DMS153 (cell line): ENCODE measurements around the gene KLF1.
"Not testable (repeated sequence)": the region's sequence is repeated elsewhere in the genome, so short reads cannot be mapped to it uniquely, and the experiment has no call there.

Source experiments
- DNase-seq: peaks from one replicate; lab custom pipeline; 2025; lab: John Stamatoyannopoulos, UW

KLF1 gene

DNA sequence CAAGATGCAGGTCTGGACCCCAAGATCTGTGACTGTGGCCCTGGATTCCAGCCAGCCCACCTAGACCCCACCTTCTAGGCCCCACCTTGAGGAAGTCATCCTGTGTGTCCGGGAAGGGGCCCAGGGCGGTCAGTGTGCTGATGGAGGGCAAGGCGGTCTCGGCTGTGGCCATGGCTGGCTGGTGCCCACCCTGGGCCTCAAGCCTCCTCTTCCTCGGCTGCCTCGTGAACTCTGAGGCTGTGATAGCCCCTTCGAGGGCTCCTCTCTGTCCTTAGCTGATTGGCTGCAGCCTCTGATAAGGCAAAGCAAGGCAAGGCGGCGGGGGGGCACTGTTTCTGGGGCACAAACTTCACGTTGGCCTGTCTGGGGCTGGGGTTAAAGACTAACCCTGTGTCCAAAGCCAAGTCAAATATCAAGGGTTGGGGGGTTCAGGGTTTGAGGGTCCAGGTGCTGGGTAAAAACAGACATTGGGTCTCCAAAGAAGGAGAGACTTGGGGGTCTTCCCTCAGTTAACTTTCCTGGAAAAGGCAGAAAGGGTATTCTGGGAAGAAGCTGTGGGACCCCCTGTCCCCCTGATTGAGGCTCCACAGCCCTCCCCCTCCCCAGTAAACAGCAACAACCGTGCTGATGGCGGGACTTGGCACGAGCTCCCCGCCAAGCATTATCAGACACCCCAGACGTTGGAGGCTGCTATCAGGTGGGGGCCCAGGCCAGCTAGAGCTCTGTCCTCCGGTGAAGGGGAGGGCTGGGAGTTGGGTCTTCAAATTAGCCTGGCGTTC lies at the start of gene KLF1:
Gene KLF1, minus strand, starts transcription at position 233 of the 779 bp plus-strand sequence. Its CDS starts 61 bp downstream, at position 172.
- DNase-seq = no peak

DNA sequence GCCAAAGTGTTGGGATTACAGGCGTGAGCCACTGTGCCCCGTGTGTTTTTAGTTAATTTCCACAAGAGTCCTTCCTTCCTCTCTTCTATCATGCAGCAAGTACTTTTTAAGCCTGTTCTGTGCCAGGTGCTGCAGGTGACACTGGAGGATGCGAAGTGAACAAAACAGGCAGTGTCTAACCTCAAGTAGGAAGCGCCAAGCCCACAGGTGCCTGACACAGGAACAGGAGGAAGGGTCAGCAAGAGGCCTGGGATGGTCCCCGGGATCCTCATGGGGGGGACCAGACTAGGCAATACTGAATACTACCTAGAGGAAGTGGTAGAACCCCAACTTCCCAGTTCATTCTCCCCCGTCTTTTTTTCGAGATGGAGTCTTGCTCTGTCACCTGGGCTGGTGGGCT lies 49.6 kb upstream of the KLF1 start:
- peak; percentile 42 for DNase-seq

DNA sequence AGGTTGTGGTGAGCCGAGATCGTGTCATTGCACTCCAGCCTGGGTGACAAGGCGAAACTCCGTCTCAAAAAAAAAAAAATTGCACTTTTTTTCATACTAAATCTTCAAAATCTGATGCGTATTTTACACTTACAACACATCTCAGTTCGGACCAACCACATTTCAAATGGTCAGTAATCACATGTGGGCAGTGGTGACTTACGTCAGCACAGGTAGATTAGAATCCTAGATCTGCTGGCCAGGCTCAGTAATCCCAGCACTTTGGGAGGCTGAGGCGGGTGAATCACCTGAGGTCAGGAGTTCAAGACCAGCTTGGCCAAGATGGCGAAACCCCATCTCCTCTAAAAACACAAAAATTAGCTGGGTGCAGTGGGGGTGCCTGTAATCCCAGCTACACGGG lies 48.1 kb upstream of the KLF1 start:
- DNase-seq = no peak

GRCh38 chr19:12933287-12934072 lies 46.5 kb upstream of the KLF1 start, which contains the start of gene FARSA:
TSS of gene FARSA (minus strand) at chr19:12933711. CDS start at chr19:12933696, 15 bp downstream.
- peak; percentile 78 for DNase-seq

DNA sequence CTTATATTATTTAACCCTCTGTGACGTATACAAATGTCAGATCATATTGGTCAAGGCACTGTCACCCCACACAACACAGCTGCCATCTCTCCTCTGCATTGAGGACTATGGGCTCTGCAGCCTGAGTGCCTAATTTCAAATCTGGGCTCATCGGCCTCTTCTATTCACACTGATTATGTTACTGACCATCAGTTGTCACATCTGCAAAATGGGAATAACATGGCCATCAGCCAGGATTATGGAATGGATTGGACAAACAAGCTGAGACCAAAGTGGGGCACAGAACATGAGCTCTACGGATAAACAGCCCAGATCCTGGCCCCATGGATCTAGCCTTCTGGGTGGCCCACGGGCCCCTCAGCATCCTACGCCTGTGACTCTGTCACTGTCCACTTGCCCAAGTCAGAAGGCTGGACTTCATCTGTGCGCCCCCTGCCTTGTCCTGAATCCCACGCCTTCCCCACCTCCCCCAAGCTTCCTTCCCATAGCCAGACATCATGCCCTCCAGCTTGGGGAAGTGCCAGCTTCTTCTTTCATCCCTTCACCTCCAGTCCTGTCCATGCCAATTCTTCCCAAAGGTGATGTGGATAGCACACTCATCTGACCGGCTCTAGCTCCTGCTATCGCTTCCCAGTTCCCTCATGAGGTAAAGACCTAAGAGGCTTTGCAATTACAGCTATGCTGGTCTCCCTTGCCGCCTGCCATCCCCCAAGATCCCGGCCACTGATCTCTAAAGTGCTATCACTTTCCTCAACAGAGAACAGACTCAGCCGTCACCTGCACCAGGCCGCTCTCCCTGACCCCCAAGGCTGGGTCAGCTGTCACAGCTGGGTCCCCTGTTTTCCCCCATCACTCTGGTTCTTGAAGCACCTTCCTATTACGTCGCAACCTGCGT lies 45.6 kb upstream of the KLF1 start:
- no peak for DNase-seq

- DNase-seq = no peak
These were observed 43.1 kb upstream of the KLF1 start for GRCh38 chr19:12930002-12930645.

DNA sequence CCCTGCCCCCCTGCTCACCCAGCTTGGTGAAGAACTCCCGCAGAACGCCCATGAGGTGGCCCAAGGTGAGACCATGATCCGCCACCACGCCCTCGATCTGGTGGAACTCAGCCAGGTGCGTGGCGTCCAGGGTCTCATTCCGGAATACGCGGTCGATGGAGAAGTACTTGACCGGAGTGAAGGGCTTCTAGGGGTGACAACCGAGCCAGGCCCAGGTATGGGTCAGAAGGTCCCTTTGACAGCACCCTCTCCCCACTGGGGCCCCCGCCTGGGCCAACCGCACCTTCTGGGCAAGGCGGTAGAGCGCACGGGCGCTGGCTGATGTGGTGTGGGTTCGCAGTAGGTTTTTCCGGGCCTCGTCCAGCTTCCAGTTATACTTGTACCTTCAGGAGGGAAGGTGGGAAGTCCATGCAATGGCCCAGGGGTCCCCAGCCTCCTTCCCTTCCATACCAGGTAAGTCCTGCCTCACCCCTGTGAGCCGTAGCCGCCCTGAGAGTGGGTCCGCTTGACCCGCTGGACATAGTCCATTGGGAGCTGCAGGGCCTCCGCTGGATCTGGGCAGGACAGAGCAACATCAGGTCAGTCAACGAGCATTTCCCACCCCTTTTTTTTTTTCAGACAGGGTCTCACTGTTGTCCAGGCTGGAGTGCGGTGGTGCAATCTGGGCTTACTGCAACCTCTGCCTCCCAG lies 37.8 kb upstream of the KLF1 start:
- no peak for DNase-seq

DNA sequence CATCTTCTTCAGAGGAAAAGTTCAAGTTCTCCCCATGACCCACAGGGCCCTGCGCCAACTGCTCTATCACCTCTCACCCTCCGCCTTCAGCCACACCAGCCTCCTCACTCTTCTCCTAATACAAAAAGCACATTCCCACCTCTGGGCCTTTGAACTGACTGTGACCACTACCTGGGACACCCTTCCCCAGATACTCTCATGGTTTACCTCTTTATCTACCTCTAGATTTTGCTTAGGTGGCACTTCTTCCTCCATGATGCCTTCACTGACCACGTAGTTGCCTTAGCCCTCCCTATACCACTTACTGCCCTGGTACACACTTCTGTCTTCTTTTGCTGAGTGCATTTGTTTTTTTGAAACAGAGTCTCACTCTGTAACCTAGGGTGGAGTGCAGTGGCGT lies 36.0 kb upstream of the KLF1 start:
- no peak for DNase-seq

GRCh38 chr19:12921047-12921446 lies 34.0 kb upstream of the KLF1 start:
- no peak for DNase-seq

- no peak for DNase-seq
These were observed 31.3 kb upstream of the KLF1 start for GRCh38 chr19:12918253-12918652.

DNA sequence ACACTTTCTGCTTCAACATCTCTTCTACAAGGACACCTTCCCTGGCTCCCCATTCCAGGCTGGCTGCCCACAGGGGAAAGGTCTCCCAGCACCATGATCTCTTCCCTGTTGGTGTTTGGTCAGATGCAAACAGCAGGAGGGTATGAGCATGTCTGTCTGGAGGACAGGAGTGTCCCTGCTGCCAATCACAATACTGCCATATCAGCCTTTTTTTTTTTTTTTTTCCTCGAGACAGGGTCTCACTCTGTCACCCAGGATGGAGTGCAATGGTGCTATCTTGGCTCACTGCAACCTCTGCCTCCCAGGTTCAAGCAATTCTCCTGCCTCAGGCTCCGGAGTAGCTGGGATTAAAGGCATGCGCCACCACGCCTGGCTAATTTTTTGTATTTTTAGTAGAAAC lies 28.9 kb upstream of the KLF1 start:
- not testable (repeated sequence) for DNase-seq

DNA sequence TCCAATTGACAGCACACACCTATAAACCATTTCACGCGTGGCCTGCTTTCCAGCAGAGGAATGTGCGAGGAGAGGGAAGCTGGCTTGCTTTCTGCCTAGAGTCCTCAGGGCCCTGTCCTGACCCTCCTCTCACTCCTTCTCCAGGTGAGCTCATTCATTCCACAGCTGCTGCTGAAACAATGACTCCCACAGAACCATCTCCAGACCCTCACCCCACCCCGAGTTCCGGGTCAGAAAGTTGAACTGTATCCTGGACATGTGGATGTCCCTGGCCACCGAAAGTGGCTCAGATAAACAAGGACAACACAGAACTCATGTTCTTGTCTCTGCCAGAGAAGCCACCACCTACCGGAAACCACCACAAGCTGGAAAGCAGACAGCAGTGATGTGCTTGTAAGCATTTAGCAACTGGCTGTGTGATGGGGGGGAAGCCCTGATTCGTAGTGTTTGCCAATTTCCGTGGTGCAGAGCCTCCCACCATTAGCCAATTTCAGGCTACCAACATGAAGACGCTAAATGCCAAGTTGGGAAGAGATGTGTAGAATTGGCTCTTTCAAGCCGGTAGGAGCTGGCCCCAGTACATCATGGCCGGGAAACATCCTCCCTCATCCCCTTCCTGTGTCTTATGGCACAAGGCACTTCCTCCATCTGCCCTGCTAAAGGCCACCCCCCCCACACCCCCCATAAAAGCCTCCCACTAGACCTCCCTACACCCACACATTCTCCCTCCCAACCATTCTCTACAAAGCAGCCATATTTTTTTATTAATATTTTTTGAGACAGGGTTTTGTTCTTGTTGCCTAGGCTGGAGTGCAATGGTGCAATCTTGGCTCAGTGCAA lies 27.1 kb upstream of the KLF1 start:
- peak; percentile 52 for DNase-seq

GRCh38 chr19:12913011-12913561 lies 26.1 kb upstream of the KLF1 start:
- DNase-seq = peak; percentile 98

DNA sequence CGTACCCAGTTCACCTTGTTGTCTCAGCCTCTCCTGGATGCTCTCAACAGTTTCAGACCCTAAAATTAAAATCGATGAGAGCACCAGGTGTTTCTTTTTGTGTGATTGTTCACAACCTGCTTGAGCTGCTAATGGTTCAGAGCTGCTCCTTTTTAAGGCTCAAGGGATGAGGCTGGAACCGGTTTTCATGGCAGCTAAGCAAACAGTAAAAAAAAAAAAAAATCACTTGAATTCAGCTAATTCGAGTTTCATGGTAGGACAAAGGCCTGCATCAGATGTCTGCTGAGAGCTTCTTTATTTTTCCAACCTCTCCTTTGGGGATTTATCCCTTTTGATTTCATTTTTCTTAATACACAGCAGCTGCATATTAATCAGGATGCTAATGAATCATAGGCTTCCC lies 25.6 kb upstream of the KLF1 start:
- peak; percentile 98 for DNase-seq

DNA sequence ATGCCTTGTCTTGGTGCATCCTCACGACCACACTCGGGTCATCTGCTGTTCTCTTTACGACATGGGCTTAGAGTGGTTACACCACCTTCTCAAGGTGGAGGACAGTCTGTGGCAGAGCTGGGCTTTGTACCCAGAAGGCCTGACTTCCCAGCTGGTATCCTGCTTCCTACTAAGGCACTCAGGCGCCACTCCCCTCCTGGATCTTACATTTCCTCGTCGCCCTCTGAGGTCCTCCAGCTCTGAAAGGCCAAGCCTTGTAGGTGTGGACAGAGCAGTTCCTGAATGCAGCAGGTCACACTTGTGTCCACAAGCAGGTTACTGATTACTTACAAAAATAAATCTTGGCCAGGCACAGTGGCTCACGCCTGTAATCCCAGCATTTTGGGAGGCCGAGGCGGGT lies 20.2 kb upstream of the KLF1 start:
- DNase-seq = no peak

DNA sequence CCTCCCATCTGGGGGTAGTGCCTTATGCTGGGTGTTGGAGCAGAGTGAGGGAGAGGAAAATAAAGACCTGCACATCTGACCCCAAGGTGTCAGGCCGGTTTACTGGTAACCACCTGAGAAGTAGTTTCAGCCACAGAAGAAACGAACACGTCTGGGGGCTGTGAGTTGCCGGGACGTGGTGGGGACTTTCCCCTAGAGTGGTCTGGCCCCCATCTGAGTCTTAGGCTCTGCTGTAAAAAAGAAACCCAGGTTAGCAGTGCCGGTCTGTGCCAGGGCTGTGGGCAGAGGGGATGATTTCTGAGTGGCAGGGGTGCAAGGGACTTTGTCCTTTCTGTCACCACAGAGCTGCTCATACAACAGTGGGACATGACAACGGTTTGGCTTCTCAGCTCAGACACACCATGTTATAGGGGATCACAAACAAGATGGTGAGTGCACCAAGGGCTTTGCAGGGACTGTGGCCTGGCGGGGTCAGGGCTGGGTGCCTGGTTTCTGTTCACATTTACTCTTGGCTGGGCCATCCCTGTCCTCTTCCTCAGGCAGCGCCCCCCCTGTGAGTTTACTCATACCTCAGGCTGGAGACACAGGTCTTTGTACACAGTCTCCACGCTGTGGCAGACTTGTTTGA lies 13.0 kb upstream of the KLF1 start:
- DNase-seq = no peak

DNA sequence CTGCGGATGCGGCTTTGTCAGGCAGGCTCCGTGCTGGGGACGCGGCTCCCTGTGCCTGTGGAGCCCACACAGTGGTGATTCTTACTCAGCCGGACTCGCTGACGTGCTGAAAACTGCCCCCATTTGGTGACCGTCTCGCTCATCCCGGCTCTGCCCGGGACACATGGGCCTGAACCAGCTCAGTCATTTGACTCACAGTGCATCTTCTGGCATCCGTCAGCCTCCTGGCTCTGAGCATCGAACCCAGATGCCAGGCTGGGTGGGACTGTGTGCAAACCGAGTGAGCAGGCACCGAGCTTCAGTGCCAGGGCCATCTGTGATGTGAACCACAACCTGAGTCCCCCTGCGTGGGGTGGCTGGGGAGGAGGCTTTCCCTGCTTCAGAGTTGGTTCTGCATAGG lies 9.5 kb upstream of the KLF1 start:
- no peak for DNase-seq

DNA sequence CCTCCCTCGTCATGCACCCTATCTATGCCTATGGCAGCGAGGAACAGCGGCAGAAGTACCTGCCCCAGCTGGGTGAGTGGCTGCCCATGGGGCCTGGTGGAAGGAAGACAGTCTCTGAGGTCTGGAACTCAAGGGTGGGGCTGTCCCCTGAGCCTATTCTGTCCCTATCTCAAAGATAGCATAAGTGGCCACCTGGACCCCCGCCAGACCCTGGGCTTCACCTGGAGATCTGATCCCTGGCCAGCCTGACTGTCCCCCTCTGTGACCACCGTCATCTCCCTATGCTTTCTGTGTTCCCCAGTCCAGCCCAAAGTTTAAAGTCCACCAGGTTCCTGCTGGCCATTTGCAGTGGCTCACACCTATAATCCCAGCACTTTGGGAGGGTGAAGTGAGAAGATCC lies 6.6 kb upstream of the KLF1 start:
- no peak for DNase-seq

DNA sequence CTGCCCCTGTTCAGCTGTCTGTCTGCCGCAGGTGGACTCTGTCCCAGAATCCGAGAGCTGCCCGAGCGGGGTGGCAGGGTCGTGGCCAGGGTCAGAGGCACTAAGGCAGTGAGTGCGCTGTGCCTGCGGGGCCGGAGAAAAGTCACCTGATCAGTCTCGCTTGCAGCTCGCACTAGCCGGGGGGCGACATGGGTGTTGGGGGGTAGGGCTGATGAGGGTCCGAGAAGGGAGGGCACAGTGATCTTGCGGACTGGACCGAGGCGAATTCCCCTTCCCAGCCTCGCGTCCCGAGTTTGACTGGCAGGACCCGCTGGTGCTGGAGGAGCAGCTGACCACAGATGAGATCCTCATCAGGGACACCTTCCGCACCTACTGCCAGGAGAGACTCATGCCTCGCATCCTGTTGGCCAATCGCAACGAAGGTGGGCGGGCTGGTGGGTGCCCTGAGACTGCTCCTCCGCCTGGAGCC lies 4.6 kb upstream of the KLF1 start:
- DNase-seq = no peak
